HepG2 (cell line): Measurements from ENCODE around the gene RBP5. TPM values are rescaled to one million over a fixed set of nuclear protein-coding genes. Genes with fewer than 3 reads are reported as not detected.

Experiments
- CEBPG ChIP-seq: IDR thresholded peaks from 2 replicates; pipeline ENCODE4 v1.6.1; 2016
- CENPT ChIP-seq: sonication (generic); formaldehyde crosslinking; IDR thresholded peaks from 2 replicates; pipeline ENCODE4 v1.8.0; 2022; ENCODE audit warnings: low read depth, mild to moderate bottlenecking, moderate library complexity, missing genetic modification reagents
- CREBL2 ChIP-seq: sonication (generic); formaldehyde crosslinking; IDR thresholded peaks from 2 replicates; pipeline ENCODE4 v1.8.1; 2023; ENCODE audit warnings: missing genetic modification reagents, mild to moderate bottlenecking, borderline replicate concordance
- DDIT3 ChIP-seq: sonication (generic); formaldehyde crosslinking; IDR thresholded peaks from 2 replicates; pipeline ENCODE4 v1.4.0; 2020; ENCODE audit warnings: mild to moderate bottlenecking, missing genetic modification reagents
- FOSL2 ChIP-seq: sonication (generic); formaldehyde crosslinking; IDR thresholded peaks from 2 replicates; pipeline ENCODE4 v1.4.0; 2020; ENCODE audit warnings: missing genetic modification reagents
- HIVEP1 ChIP-seq: sonication (generic); formaldehyde crosslinking; IDR thresholded peaks from 2 replicates; pipeline ENCODE4 v1.4.0; 2020; ENCODE audit warnings: mild to moderate bottlenecking, missing genetic modification reagents
- JARID2 ChIP-seq: sonication (generic); formaldehyde crosslinking; IDR thresholded peaks from 2 replicates; pipeline ENCODE4 v1.8.1; 2023; ENCODE audit warnings: missing genetic modification reagents, inconsistent platforms; ENCODE audit not compliant: insufficient replicate concordance
- NR0B2 ChIP-seq: sonication (generic); formaldehyde crosslinking; IDR thresholded peaks from 2 replicates; pipeline ENCODE4 v1.4.0; 2020; ENCODE audit warnings: mild to moderate bottlenecking, missing genetic modification reagents
- PCBP1 ChIP-seq: fragments of 200-400 bp; formaldehyde crosslinking; IDR thresholded peaks from 2 replicates; pipeline ENCODE4 v1.6.1; 2017; ENCODE audit warnings: mild to moderate bottlenecking, low read depth, low read length, borderline replicate concordance
- RBM22 ChIP-seq: fragments of 200-400 bp; formaldehyde crosslinking; optimal IDR thresholded peaks from 2 replicates; pipeline ENCODE3; 2017; ENCODE audit warnings: mild to moderate bottlenecking, low read length, moderate library complexity
- SKIL ChIP-seq: sonication (generic); formaldehyde crosslinking; IDR thresholded peaks from 2 replicates; pipeline ENCODE4 v1.8.0; 2022; ENCODE audit warnings: missing genetic modification reagents, mild to moderate bottlenecking, moderate library complexity, borderline replicate concordance
- TFDP1 ChIP-seq: IDR thresholded peaks from 2 replicates; pipeline ENCODE4 v1.6.1; 2016; ENCODE audit warnings: missing compliant biosample characterization, missing genetic modification reagents, borderline replicate concordance
- ZNF343 ChIP-seq: sonication (generic); formaldehyde crosslinking; IDR thresholded peaks from 2 replicates; pipeline ENCODE4 v1.4.0; 2020; ENCODE audit warnings: mild to moderate bottlenecking, missing genetic modification reagents
- ZNF512 ChIP-seq: sonication (generic); formaldehyde crosslinking; IDR thresholded peaks from 2 replicates; pipeline ENCODE4 v1.4.0; 2020; ENCODE audit warnings: mild to moderate bottlenecking, missing genetic modification reagents
- ZNF577 ChIP-seq: sonication (generic); formaldehyde crosslinking; IDR thresholded peaks from 2 replicates; pipeline ENCODE4 v1.4.0; 2020; ENCODE audit warnings: mild to moderate bottlenecking, low read depth, missing genetic modification reagents, borderline replicate concordance
- ZNF691 ChIP-seq: sonication (generic); formaldehyde crosslinking; IDR thresholded peaks from 2 replicates; pipeline ENCODE4 v1.4.0; 2020; ENCODE audit warnings: missing genetic modification reagents, low read depth, mild to moderate bottlenecking, borderline replicate concordance
- ZNF773 ChIP-seq: sonication (generic); formaldehyde crosslinking; IDR thresholded peaks from 2 replicates; pipeline ENCODE4 v1.4.0; 2020; ENCODE audit warnings: missing genetic modification reagents, borderline replicate concordance
- ZNF780A ChIP-seq: sonication (generic); formaldehyde crosslinking; IDR thresholded peaks from 2 replicates; pipeline ENCODE4 v1.8.0; 2022; ENCODE audit warnings: mild to moderate bottlenecking, missing genetic modification reagents, moderate library complexity
- ZNF839 ChIP-seq: sonication (generic); formaldehyde crosslinking; IDR thresholded peaks from 2 replicates; pipeline ENCODE4 v1.4.0; 2020; ENCODE audit warnings: missing genetic modification reagents, mild to moderate bottlenecking, borderline replicate concordance
- polyA plus RNA-seq, 8 experiments: library from polyadenylated mRNA; depleted of rRNA in 3 of 8; stranded (reverse) in 7 of 8; unstranded in 1 of 8; fragments of >200 nt; fragmentation: Illumina TruSeq in 4 of 8; extraction: Trizol in 4 of 8; gene quantifications; 2 replicates each; pipeline versions ENCODE4 v1.2.1 to v1.2.3, GENCODE V29; 2011 to 2016; ENCODE audit warnings: low read depth in 4 of 8, missing spikeins in 1 of 8, mixed read lengths in 1 of 8; ENCODE audit not compliant: insufficient read depth in 1 of 8
- total RNA-seq, 5 experiments: library from RNA; depleted of rRNA; stranded (reverse); fragments of >200 nt; fragmentation: Illumina TruSeq; extraction: Trizol; gene quantifications; 2 replicates each; pipeline ENCODE4 v1.2.3, GENCODE V29; 2016; ENCODE audit warnings: low read depth in 1 of 5

Gene RBP5
- total and polyA plus RNA-seq, 2 of the 13 experiments (the other 11 are each of a cell fraction or from before 2014, with no cell fraction given): 13.8 to 19.8 TPM

GRCh38 chr12:7108003-7108795, 20.5 kb downstream of the RBP5 start (continued):
- TF ChIP-seq SKIL (CRISPR knock-in tag) (no peak), JARID2 (CRISPR knock-in tag) (no peak), TFDP1 (peak; percentile 17; the same call in 1 of the 2 replicates), ZNF343 (CRISPR knock-in tag) (0 out of 2 replicates have a peak, but pooled peaks have one; percentile 38), ZNF577 (CRISPR knock-in tag) (no peak), CEBPG (CRISPR knock-in tag) (0 out of 2 replicates have a peak, but pooled peaks have one; percentile 30), PCBP1 (peak; percentile 94), CENPT (CRISPR knock-in tag) (no peak), ZNF512 (CRISPR knock-in tag) (no peak), RBM22 (no peak), ZNF839 (0 out of 2 replicates have a peak, but pooled peaks have one; percentile 75), ZNF691 (CRISPR knock-in tag) (no peak), CREBL2 (CRISPR knock-in tag) (no peak), ZNF780A (peak; percentile 26; the same call in 1 of the 2 replicates), NR0B2 (CRISPR knock-in tag) (no peak), DDIT3 (no peak), HIVEP1 (peak; percentile 66; the same call in 1 of the 2 replicates), ZNF773 (CRISPR knock-in tag) (0 out of 2 replicates have a peak, but pooled peaks have one; percentile 78), FOSL2 (CRISPR knock-in tag) (peak; percentile 31; the same call in 1 of the 2 replicates)
